Measurements from ENCODE around the gene F2RL2.

F2RL2 gene

GRCh38 chr5:76652809-76653414 lies 29.7 kb upstream of the F2RL2 start:
- TF ChIP-seq FOXM1 (IDR thresholded peaks at IDR 0.05; ENCODE audit: borderline replicate concordance) (no peak), ARNT (IDR thresholded peaks at IDR 0.05) (no peak), SUZ12 (IDR thresholded peaks at IDR 0.05) (no peak), NFRKB (IDR thresholded peaks at IDR 0.05) (no peak), FOXA1 (IDR thresholded peaks at IDR 0.05) (no peak), L3MBTL2 (conservative IDR thresholded peaks at IDR 0.05) (no peak), PKNOX1 (IDR thresholded peaks at IDR 0.05) (no peak), SP1 (IDR thresholded peaks at IDR 0.05) (no peak), ZNF384 (IDR thresholded peaks at IDR 0.05) (no peak), HDGF (IDR thresholded peaks at IDR 0.05; ENCODE audit: borderline replicate concordance) (no peak), LEF1 (IDR thresholded peaks at IDR 0.05; ENCODE audit: borderline replicate concordance) (no peak), CTBP1 (IDR thresholded peaks at IDR 0.05; ENCODE audit: borderline replicate concordance) (no peak), FOXK2 (IDR thresholded peaks at IDR 0.05) (no peak), ELF4 (IDR thresholded peaks at IDR 0.05) (no peak), TARDBP (IDR thresholded peaks at IDR 0.05) (no peak), BHLHE40 (IDR thresholded peaks at IDR 0.05; ENCODE audit: borderline replicate concordance) (no peak)
- ChIA-PET CTCF (no interaction called here), POLR2A (no interaction called here)
- DNase-seq (ENCODE audit: extremely low spot score) = no peak

- POLR2A ChIA-PET = no interaction called here
- TF ChIP-seq L3MBTL2 (conservative IDR thresholded peaks at IDR 0.05) (no peak), NFRKB (IDR thresholded peaks at IDR 0.05) (no peak), ARNT (IDR thresholded peaks at IDR 0.05) (no peak), SUZ12 (IDR thresholded peaks at IDR 0.05) (no peak), ELF4 (IDR thresholded peaks at IDR 0.05) (no peak)
- DNase-seq (ENCODE audit: extremely low spot score) = no peak
- CTCF ChIA-PET = interaction anchor here (0.6 kb wide), 1 partner anchor 13 kb away, joined by 3 read pairs; no protein-coding TSS in a partner anchor
Observed at GRCh38 chr5:76649140-76649539, 25.9 kb upstream of the F2RL2 start.

GRCh38 chr5:76643371-76643770 lies 20.2 kb upstream of the F2RL2 start:
- CTCF ChIA-PET = interaction anchor here (0.6 kb wide), 1 partner anchor 385 kb away, joined by 3 read pairs; no protein-coding TSS in a partner anchor
- TF ChIP-seq SP1 (IDR thresholded peaks at IDR 0.05) (no peak), TARDBP (IDR thresholded peaks at IDR 0.05) (no peak), ZNF384 (IDR thresholded peaks at IDR 0.05) (no peak), PKNOX1 (IDR thresholded peaks at IDR 0.05) (no peak), ARNT (IDR thresholded peaks at IDR 0.05) (no peak), FOXM1 (IDR thresholded peaks at IDR 0.05; ENCODE audit: borderline replicate concordance) (no peak), FOXK2 (IDR thresholded peaks at IDR 0.05) (no peak), FOXA1 (IDR thresholded peaks at IDR 0.05) (no peak), ELF4 (IDR thresholded peaks at IDR 0.05) (no peak), LEF1 (IDR thresholded peaks at IDR 0.05; ENCODE audit: borderline replicate concordance) (no peak)
- POLR2A ChIA-PET = no interaction called here
- no peak for DNase-seq (ENCODE audit: extremely low spot score)

- DNase-seq (ENCODE audit: extremely low spot score) = no peak
- CTCF ChIA-PET = interaction anchor here (0.8 kb wide), 1 partner anchor 42 kb away, joined by 4 read pairs; no protein-coding TSS in a partner anchor
- no peak for TF ChIP-seq LEF1 (IDR thresholded peaks at IDR 0.05; ENCODE audit: borderline replicate concordance)
- TF ChIP-seq SP1 (IDR thresholded peaks at IDR 0.05) = no peak
- TF ChIP-seq SUZ12 (IDR thresholded peaks at IDR 0.05) = no peak
- TF ChIP-seq FOXA1 (IDR thresholded peaks at IDR 0.05) = no peak
- no peak for TF ChIP-seq FOXK2 (IDR thresholded peaks at IDR 0.05)
- no peak for TF ChIP-seq FOXM1 (IDR thresholded peaks at IDR 0.05; ENCODE audit: borderline replicate concordance)
- TF ChIP-seq L3MBTL2 (conservative IDR thresholded peaks at IDR 0.05) = no peak
- TF ChIP-seq HDGF (IDR thresholded peaks at IDR 0.05; ENCODE audit: borderline replicate concordance) = no peak
- no peak for TF ChIP-seq PKNOX1 (IDR thresholded peaks at IDR 0.05)
- no peak for TF ChIP-seq ZNF384 (IDR thresholded peaks at IDR 0.05)
- no peak for TF ChIP-seq CTBP1 (IDR thresholded peaks at IDR 0.05; ENCODE audit: borderline replicate concordance)
- TF ChIP-seq TARDBP (IDR thresholded peaks at IDR 0.05) = no peak
- TF ChIP-seq ELF4 (IDR thresholded peaks at IDR 0.05) = no peak
- POLR2A ChIA-PET = no interaction called here
Observed at GRCh38 chr5:76642390-76643040, 19.3 kb upstream of the F2RL2 start.

GRCh38 chr5:76641514-76642120 lies 18.4 kb upstream of the F2RL2 start:
- no peak for TF ChIP-seq FOXK2 (IDR thresholded peaks at IDR 0.05)
- TF ChIP-seq PKNOX1 (IDR thresholded peaks at IDR 0.05) = peak; percentile 88
- no peak for TF ChIP-seq ELF4 (IDR thresholded peaks at IDR 0.05)
- peak; percentile 56 for DNase-seq (ENCODE audit: extremely low spot score)

More at GRCh38 chr5:76641514-76642120, 18.4 kb upstream of the F2RL2 start:
- POLR2A ChIA-PET = no interaction called here
- CTCF ChIA-PET = interaction anchor here (0.8 kb wide), 1 partner anchor 41 kb away, joined by 4 read pairs; no protein-coding TSS in a partner anchor
